Stimulated activated naive CD8-positive, alpha-beta T cell treated with anti-CD3 and anti-CD28 coated beads, Interleukin-15, Interleukin-2, amounts not matched to agents 100 ng/mL and 50 ng/mL, for 24 hours (primary cell): Measurements from ENCODE around the gene FOXE1.

Source experiments
- H3K27ac Mint-ChIP-seq: one replicate; pipeline ENCODE4 v1.8.0; 2021; ENCODE audit warnings: mild to moderate bottlenecking, mixed read lengths
- H3K27me3 Mint-ChIP-seq: one replicate; pipeline ENCODE4 v1.8.0; 2021; ENCODE audit warnings: mixed read lengths
- H3K36me3 Mint-ChIP-seq: one replicate; pipeline ENCODE4 v1.8.0; 2021; ENCODE audit warnings: low read depth, mixed read lengths
- H3K4me1 Mint-ChIP-seq: one replicate; pipeline ENCODE4 v1.8.0; 2021; ENCODE audit warnings: low read depth, mixed read lengths
- H3K4me3 Mint-ChIP-seq: one replicate; pipeline ENCODE4 v1.8.0; 2021; ENCODE audit warnings: mild to moderate bottlenecking, mixed read lengths
- H3K9me3 Mint-ChIP-seq: one replicate; pipeline ENCODE4 v1.8.0; 2021; ENCODE audit warnings: mixed read lengths

The FOXE1 gene

DNA sequence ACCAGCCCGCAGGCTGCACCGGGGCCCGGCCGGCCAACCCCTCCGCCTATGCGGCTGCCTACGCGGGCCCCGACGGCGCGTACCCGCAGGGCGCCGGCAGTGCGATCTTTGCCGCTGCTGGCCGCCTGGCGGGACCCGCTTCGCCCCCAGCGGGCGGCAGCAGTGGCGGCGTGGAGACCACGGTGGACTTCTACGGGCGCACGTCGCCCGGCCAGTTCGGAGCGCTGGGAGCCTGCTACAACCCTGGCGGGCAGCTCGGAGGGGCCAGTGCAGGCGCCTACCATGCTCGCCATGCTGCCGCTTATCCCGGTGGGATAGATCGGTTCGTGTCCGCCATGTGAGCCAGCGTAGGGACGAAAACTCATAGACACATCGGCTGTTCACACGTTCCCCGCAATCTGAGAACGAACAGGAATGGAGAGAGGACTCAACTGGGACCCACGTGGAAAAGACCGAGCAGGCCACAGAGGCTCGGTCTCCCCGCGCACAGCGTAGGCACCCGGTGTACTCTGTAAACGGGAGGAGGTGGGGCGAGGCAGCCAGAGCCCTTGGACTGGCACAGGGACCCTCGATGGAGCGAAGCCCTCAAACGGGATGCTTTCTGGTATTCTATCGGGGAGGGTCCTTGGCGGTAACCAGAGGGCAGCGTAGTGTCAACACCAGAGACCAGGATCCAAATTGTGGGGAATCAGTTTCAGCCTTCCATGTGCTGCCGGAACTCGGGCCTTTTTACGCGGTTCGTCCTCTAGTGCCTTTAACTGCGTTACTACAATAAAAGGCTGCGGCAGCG is 1.9 kb downstream of the FOXE1 start:
- Mint-ChIP-seq H3K4me3 (peak overlapping the region; percentile 41), H3K27ac (no peak overlapping the region), H3K4me1 (peaks cover 29% of the 10 kb centered on the region), H3K27me3 (peaks cover 85% of the 10 kb centered on the region), H3K36me3 (no peaks in the 10 kb centered on the region), H3K9me3 (no peaks in the 10 kb centered on the region)

DNA sequence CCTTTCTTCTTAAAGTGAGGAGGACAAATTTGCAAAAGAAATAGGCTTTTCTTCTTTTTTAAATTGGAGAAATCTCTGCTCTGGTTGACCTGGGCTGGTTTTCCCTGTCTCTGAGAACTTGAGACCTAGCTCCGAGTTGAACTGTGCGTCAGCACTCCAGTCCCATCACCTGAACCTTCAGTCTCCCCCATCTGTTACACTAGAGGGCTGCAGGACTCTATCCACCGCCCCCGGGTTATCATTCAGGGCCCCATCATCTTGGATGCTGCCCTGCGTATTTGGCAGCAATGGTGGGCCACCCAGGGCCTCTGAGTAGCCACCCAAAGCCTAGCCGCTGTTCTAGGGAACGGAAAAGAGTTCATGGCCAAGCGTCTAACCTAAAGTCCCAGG is 2.5 kb downstream of the FOXE1 start:
- Mint-ChIP-seq H3K36me3 (no peaks in the 10 kb centered on the region), H3K4me3 (peak overlapping the region; percentile 41), H3K9me3 (no peaks in the 10 kb centered on the region), H3K4me1 (peaks cover 29% of the 10 kb centered on the region), H3K27ac (no peak overlapping the region), H3K27me3 (peaks cover 85% of the 10 kb centered on the region)

DNA sequence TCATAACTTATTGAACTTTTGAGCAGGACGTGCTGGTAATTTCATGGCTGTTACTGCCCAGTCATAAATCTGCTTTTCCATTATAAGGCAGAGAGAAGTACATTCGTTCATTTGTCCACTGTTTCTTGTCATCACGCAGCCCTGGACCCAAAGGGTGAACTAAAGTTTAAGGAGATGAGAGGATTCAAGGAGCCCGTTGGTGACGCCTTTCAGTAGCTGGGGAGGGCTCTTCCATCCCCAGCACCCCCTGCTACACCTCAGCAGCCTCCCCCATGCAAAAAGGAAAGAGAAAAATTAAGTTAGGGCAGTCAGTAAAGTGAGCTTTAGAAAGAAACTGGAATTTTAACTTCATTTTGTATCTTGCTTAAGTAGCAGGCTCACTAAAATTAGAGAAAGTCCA is 2.9 kb downstream of the FOXE1 start:
- H3K27ac Mint-ChIP-seq = no peak overlapping the region

DNA sequence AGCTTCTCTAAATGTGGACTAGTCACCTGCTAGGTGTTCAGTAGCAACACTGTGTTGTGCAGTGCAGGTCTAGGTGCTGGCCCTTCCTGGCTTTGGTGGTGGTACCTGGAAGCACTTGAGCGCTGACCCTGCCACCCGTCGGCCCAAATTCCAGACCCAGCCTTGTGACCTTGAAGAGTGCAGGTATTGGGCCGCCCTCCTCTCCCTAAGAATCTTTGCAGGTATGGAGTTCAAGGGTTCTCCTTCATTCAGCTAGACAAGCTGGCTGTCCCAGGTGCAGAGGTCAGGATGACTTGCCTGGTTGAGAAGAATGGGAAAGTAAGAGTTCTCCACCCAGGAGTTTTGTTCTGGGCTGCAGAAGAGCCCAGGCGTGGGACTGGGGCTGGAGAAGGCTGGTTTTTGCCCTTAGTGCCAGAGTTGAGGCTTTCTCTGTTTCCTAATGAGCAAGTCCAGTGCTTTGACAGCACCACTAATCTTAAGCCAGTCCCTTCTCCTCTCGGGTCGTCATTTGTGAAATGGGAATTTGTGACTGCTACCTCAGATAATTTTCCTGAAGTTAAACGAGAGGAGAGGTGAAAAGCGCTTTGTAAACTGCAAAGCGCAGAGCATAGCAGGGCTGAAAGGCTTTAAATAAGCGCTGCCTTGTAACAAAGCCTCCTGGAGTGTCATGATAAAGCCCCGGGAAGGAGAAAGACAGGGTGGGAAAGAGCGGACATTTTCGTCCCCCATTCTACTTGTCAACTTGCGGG is 4.0 kb downstream of the FOXE1 start:
- Mint-ChIP-seq H3K27ac (no peak overlapping the region), H3K36me3 (no peaks in the 10 kb centered on the region), H3K4me3 (peak overlapping the region; percentile 43), H3K27me3 (peaks cover 83% of the 10 kb centered on the region), H3K4me1 (peaks cover 29% of the 10 kb centered on the region), H3K9me3 (no peaks in the 10 kb centered on the region)

More for the DNA sequence above, 2.9 kb downstream of the FOXE1 start:
- no peaks in the 10 kb centered on the region for H3K9me3 Mint-ChIP-seq
- H3K4me3 Mint-ChIP-seq = no peak overlapping the region
- peaks cover 83% of the 10 kb centered on the region for H3K27me3 Mint-ChIP-seq
- no peaks in the 10 kb centered on the region for H3K36me3 Mint-ChIP-seq
- peaks cover 29% of the 10 kb centered on the region for H3K4me1 Mint-ChIP-seq

DNA sequence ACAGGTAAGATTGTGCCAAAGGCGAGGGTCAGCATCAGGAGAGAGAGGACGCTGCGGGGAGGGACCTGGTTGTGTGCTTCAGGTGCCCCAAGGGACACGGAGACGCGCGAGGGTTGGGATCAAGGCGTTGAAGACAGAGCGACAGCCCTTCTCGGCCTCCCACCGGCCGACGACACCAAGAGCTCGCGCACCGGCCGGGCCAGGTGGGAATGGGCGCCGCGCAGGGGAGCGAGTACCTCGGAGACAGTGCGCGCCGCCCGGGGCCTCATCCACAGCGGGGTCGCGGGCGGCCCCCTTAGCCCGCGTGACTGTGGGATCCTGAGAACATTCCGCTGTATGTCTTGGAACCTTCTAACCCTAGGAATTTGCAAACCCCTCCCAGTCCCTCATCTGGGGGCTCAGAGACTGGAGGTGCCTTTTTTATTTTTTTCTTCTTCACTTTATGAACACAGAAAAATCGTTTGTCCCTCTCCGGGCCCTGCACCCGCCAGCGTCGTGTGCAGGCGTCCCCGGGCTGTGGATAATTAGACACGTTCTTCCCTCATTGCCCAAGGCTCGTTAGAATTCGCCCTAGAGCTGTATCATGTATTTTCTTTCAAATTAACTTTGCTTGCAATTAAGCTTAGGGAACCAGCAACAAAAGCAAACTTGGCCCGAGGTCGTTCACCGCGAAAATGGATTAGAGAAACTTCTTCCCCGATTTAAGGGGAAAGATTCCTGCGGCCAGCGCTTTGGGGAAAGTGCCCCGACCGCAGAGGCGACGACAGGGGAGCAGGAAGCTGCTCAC is 4.8 kb downstream of the FOXE1 start:
- Mint-ChIP-seq H3K4me3 (peak overlapping the region; percentile 43), H3K9me3 (no peaks in the 10 kb centered on the region), H3K36me3 (no peaks in the 10 kb centered on the region), H3K4me1 (peaks cover 21% of the 10 kb centered on the region), H3K27me3 (peaks cover 82% of the 10 kb centered on the region), H3K27ac (no peak overlapping the region)

DNA sequence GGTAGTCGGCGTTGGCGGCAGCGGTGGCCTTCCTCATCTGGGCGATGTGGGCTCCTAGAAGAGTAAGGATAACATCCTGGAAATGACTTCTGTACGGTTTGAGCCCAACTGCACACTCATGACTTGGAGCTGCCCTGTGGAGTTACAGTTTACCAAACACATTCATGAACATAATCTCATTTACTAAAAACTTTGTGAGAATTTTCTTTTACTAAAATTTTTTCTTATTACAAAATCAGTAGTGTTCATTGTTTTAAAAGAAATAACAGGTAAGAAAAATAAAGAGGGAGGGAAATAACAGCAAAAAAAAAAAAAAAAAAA is 5.3 kb downstream of the FOXE1 start:
- no peaks in the 10 kb centered on the region for H3K36me3 Mint-ChIP-seq
- H3K4me3 Mint-ChIP-seq = no peak overlapping the region
- H3K27ac Mint-ChIP-seq = no peak overlapping the region
- H3K9me3 Mint-ChIP-seq = no peaks in the 10 kb centered on the region
- peaks cover 79% of the 10 kb centered on the region for H3K27me3 Mint-ChIP-seq
- peaks cover 21% of the 10 kb centered on the region for H3K4me1 Mint-ChIP-seq

DNA sequence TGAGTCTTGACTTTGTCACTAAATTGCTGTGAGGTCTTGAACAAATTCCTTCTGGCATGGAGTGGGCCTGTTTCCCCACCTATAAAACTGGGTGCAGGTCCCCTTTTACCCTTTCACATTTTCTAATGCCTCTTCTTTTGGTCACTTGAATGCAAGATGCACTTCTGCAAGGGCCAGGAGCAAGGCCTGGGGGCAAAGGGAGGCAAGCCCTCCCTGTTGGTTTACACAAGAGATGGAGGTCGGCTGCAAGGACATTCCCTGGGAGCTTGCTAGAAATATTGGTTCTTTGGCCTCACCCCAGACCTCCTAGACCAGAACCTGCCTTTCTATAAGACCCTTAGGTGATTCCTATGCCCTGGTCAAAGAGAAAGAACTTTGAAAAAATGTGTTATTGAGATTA is 5.8 kb downstream of the FOXE1 start:
- Mint-ChIP-seq H3K4me3 (no peak overlapping the region), H3K27me3 (peaks cover 79% of the 10 kb centered on the region), H3K9me3 (no peaks in the 10 kb centered on the region), H3K36me3 (no peaks in the 10 kb centered on the region), H3K4me1 (peaks cover 21% of the 10 kb centered on the region), H3K27ac (no peak overlapping the region)

DNA sequence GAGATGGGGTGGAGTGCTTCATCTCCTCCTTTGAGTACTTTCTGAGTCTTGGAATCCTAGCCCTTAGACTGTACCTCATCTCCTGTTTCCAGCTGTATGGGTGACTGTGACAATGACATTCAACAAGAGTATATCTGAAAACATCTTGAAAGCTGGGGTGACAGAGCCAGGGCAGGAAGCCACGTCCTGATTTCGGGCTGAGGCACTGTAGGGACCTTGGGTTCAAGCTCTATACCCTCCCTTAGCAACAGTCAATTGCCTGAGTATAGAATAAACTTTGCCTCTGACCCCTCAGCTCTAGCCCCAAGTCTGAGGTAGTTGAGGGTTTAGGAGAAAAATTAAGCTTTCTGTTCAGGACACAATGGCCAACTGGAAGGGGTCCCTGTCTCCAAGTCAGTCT is 6.3 kb downstream of the FOXE1 start:
- Mint-ChIP-seq H3K27ac (no peak overlapping the region), H3K27me3 (peaks cover 78% of the 10 kb centered on the region), H3K36me3 (no peaks in the 10 kb centered on the region), H3K4me1 (peaks cover 18% of the 10 kb centered on the region), H3K4me3 (no peak overlapping the region), H3K9me3 (no peaks in the 10 kb centered on the region)

DNA sequence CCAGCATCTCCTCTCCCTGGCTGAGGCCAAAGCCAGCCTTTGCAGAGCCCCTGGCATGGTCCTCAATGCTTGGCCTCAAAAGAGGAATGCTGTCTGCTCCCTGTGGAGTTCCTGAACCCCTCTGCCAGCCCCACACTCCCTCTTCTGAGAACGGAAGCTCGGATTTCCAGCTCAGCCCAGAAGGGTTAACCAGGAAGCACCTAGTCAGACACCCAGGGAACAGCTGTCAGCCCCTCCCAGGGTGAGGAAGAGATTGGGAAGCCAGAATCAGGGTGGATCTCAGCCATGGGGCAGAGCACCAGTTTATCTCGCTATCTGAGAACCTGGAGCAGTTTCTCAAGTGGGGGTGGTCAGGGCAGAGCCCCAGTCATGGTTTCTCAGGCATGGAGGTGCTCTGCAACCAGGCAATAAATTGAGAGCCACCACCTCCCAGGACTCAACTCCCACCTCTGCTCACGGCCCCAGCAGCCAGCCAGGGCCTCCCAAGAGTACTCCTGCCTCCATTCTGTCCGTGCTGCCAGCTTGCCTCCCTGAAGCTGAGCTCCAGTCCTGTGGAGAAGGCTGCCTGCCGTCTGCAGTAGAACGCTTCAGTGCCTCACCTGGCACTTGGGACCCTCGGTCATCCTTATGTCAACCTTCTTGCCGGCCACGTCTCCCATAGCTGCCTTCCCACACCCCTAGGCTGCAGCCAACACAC is 7.6 kb downstream of the FOXE1 start:
- H3K9me3 Mint-ChIP-seq = peaks cover 9% of the 10 kb centered on the region
- peaks cover 83% of the 10 kb centered on the region for H3K27me3 Mint-ChIP-seq
- H3K4me1 Mint-ChIP-seq = peaks cover 13% of the 10 kb centered on the region
- no peak overlapping the region for H3K27ac Mint-ChIP-seq
- peaks cover 4% of the 10 kb centered on the region for H3K36me3 Mint-ChIP-seq
- H3K4me3 Mint-ChIP-seq = no peak overlapping the region

DNA sequence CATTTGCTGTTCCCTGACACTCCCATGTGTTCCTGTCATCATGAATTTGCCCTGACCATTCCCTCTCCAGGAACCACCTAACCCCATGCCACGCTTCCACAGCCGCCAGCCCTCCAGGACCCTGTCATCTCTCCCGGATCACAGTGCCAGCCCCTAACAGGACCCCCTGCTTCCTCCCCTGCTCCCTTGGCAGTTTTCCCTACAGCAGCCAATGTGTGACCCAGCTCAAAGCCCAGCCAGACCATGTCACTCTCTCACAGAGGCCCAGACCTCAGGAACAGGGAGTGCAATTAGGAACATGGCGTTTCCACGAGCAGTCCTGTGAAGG is 8.1 kb downstream of the FOXE1 start:
- H3K4me1 Mint-ChIP-seq = peaks cover 13% of the 10 kb centered on the region
- no peak overlapping the region for H3K4me3 Mint-ChIP-seq
- H3K9me3 Mint-ChIP-seq = peaks cover 13% of the 10 kb centered on the region
- H3K36me3 Mint-ChIP-seq = peaks cover 9% of the 10 kb centered on the region
- H3K27me3 Mint-ChIP-seq = peaks cover 83% of the 10 kb centered on the region
- H3K27ac Mint-ChIP-seq = no peak overlapping the region

DNA sequence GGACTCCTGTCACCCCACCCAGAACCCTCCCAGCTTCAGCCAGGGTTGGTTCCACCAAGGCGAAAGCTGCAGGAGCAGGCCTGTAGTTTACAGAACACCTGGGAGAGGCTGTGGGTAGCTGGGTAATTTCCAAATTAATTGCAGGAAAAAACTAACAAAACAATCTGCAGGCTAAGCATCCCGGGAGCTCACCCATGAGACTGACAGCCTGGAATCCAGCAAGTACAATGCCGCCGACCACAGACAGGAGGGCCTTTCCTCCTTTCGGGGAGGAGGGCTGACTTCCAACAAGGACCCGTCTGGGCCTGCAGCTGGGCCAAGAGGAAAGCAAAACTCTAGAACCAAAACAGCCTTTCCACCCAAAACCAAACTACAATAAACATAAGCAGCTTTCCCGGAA is 10.3 kb downstream of the FOXE1 start:
- H3K27me3 Mint-ChIP-seq = peaks cover 71% of the 10 kb centered on the region
- no peak overlapping the region for H3K4me3 Mint-ChIP-seq
- peaks cover 23% of the 10 kb centered on the region for H3K9me3 Mint-ChIP-seq
- peaks cover 16% of the 10 kb centered on the region for H3K36me3 Mint-ChIP-seq
- peaks cover 4% of the 10 kb centered on the region for H3K4me1 Mint-ChIP-seq
- no peak overlapping the region for H3K27ac Mint-ChIP-seq

DNA sequence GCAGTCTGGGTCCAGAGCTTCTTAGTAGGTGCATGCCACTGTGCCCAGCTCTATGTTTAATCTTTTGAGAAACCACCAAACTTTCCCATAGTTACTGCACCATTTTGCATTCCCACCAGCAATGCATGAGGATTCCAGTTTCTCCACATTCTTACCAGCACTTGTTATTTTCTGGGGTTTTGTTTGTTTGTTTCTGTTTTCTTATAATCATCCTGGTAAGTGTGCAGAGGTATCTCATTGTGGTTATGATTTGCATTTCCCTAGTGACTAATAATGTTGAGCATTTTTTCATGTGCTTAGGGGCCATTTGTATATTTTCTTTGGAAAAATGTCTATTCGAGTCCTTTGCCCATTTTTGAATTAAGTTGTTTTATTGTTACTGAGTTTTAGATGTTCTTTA is 11.4 kb downstream of the FOXE1 start:
- Mint-ChIP-seq H3K27me3 (peaks cover 69% of the 10 kb centered on the region), H3K9me3 (peaks cover 30% of the 10 kb centered on the region), H3K27ac (no peak overlapping the region), H3K36me3 (peaks cover 16% of the 10 kb centered on the region), H3K4me3 (no peak overlapping the region), H3K4me1 (no peaks in the 10 kb centered on the region)

DNA sequence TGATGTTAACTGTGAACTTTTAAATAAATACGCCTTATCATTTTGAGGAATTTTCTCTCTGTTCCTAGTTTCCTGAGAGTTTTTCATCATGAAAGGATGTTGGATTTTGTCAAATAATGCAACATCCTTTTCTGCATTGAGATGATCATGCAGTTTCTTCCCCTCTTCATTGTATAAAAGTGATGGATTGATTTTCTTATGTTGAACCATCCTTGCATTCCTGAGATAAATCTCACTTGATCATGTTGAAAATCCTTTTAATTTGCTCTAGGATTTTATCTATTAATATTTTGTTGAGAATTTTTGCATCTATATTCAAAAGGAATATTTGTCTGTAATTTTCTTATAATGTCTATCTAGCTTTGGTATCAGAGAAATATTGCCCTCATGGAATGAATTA is 13.3 kb downstream of the FOXE1 start:
- H3K27me3 Mint-ChIP-seq = peaks cover 55% of the 10 kb centered on the region
- no peak overlapping the region for H3K27ac Mint-ChIP-seq
- H3K4me1 Mint-ChIP-seq = no peaks in the 10 kb centered on the region
- H3K9me3 Mint-ChIP-seq = peaks cover 30% of the 10 kb centered on the region
- H3K36me3 Mint-ChIP-seq = peaks cover 16% of the 10 kb centered on the region
- no peak overlapping the region for H3K4me3 Mint-ChIP-seq

DNA sequence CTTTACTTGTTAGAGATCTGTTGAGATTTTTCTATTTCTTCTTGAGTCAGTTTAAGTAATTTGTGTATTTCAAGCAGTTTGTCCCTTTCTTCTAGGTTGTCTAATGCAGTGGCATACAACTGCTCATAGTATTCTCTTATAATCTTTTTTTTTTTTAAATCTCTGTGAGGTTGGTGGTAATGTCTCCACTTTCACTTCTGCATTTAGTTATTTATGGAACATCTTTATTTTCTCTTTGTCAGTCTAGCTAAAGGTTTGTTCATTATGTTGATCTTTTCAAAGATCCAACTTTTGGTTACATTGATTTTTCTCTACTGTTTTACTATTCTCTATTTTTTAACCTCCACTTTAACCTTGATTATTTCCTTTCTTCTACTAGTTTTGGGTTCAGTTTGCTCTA is 13.8 kb downstream of the FOXE1 start:
- peaks cover 50% of the 10 kb centered on the region for H3K27me3 Mint-ChIP-seq
- no peak overlapping the region for H3K27ac Mint-ChIP-seq

DNA sequence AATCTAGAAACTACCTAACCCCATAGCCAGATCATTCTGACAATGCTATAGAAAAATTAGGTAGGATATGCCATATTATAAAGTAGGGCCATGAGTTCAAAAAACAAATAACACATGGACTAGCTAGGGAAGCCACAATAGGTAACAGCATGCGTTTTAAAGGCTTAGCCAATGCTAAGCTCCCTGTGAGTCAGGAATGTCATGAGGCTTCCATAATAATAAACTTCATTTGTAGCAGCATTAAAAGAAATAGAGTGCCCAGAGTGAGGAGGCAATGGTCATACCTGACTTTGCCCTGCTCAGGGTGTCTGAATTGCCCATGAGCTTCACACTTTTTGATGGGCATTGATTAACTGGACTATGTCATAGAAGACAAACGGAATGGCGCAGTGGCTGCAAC is 15.8 kb downstream of the FOXE1 start:
- Mint-ChIP-seq H3K36me3 (peaks cover 16% of the 10 kb centered on the region), H3K27me3 (peaks cover 42% of the 10 kb centered on the region), H3K9me3 (peaks cover 30% of the 10 kb centered on the region), H3K27ac (no peak overlapping the region), H3K4me3 (no peak overlapping the region), H3K4me1 (no peaks in the 10 kb centered on the region)

More for the DNA sequence above, 13.8 kb downstream of the FOXE1 start:
- H3K4me1 Mint-ChIP-seq = no peaks in the 10 kb centered on the region
- H3K4me3 Mint-ChIP-seq = no peak overlapping the region
- H3K9me3 Mint-ChIP-seq = peaks cover 30% of the 10 kb centered on the region
- H3K36me3 Mint-ChIP-seq = peaks cover 16% of the 10 kb centered on the region
